HEK293 (cell line): Measurements from ENCODE around the gene FAM78A.

Experiments used
- CTCF ChIA-PET: fragments of 350-600 bp; formaldehyde crosslinking; extraction: SDS; loops from one replicate; lab custom pipeline; 2021; ENCODE audit warnings: antibody characterized with exemption; lab: Yijun Ruan, JAX
- POLR2A ChIA-PET: fragments of 300-600 bp; formaldehyde crosslinking; extraction: SDS; loops from one replicate; lab custom pipeline; 2020; ENCODE audit warnings: antibody characterized with exemption, inconsistent platforms; lab: Yijun Ruan, JAX
- H3K27ac ChIP-seq: fragments of 200-500 bp; sonication (Bioruptor generic); 2 replicates; pipeline ENCODE4 v1.5.1; 2014; ENCODE audit warnings: low read depth, low read length, control low read depth, inconsistent platforms; ENCODE audit errors: extremely low read depth
- H3K36me3 ChIP-seq, 2 experiments: fragments of 200-500 bp in 1 of 2; sonication (Bioruptor generic) in 1 of 2; 1 replicate in 1 of 2; 2 replicates in 1 of 2; pipeline ENCODE4 v1.5.1; 2014 to 2017; ENCODE audit warnings: inconsistent platforms in 2 of 2, low read length in 2 of 2; ENCODE audit not compliant: control insufficient read depth in 2 of 2, insufficient read depth in 1 of 2
- H3K4me1 ChIP-seq: fragments of 200-500 bp; sonication (Bioruptor generic); 2 replicates; pipeline ENCODE4 v1.5.1; 2014; ENCODE audit warnings: mild to moderate bottlenecking, low read length, inconsistent platforms; ENCODE audit not compliant: control insufficient read depth, insufficient read depth
- H3K4me3 ChIP-seq: 2 replicates; pipeline ENCODE4 v1.5.1; 2011; ENCODE audit warnings: low read depth, mild to moderate bottlenecking, control low read depth, low read length, moderate library complexity
- H3K9me3 ChIP-seq: fragments of 200-500 bp; sonication (Bioruptor generic); 2 replicates; pipeline ENCODE4 v1.5.1; 2014; ENCODE audit warnings: low read depth, low read length, inconsistent platforms; ENCODE audit not compliant: control insufficient read depth, insufficient read depth
- GLI2 ChIP-seq: fragments of 450-650 bp; formaldehyde crosslinking; IDR thresholded peaks from 2 replicates; pipeline ENCODE4; 2017; ENCODE audit warnings: missing biosample characterization, missing genetic modification characterization, low read depth, borderline replicate concordance
- HOXA7 ChIP-seq: sonication (generic); formaldehyde crosslinking; IDR thresholded peaks from 2 replicates; pipeline ENCODE4 v1.8.1; 2022; ENCODE audit warnings: missing genetic modification reagents, borderline replicate concordance
- KLF9 ChIP-seq: fragments of 450-650 bp; formaldehyde crosslinking; IDR thresholded peaks from 2 replicates; pipeline ENCODE4 v1.5.1; 2016; ENCODE audit warnings: missing biosample characterization, missing genetic modification characterization, low read depth
- OVOL3 ChIP-seq: fragments of 450-650 bp; formaldehyde crosslinking; IDR thresholded peaks from 2 replicates; pipeline ENCODE4 v1.5.1; 2016; ENCODE audit warnings: missing biosample characterization, missing genetic modification characterization
- SP3 ChIP-seq: fragments of 450-650 bp; formaldehyde crosslinking; IDR thresholded peaks from 2 replicates; pipeline ENCODE4 v1.5.1; 2016; ENCODE audit warnings: missing biosample characterization, missing genetic modification characterization
- ZNF114 ChIP-seq: fragments of 450-650 bp; formaldehyde crosslinking; IDR thresholded peaks from 2 replicates; pipeline ENCODE4 v1.5.0; 2017; ENCODE audit warnings: missing biosample characterization, missing genetic modification characterization
- ZNF239 ChIP-seq: fragments of 450-650 bp; formaldehyde crosslinking; IDR thresholded peaks from 2 replicates; pipeline ENCODE4 v1.5.1; 2016; ENCODE audit warnings: missing biosample characterization, missing genetic modification characterization
- ZNF280D ChIP-seq: fragments of 450-650 bp; formaldehyde crosslinking; IDR thresholded peaks from 2 replicates; pipeline ENCODE4 v1.5.1; 2016; ENCODE audit warnings: missing biosample characterization, missing genetic modification characterization
- ZNF362 ChIP-seq: fragments of 450-650 bp; formaldehyde crosslinking; IDR thresholded peaks from 2 replicates; pipeline ENCODE4 v1.5.1; 2016; ENCODE audit warnings: missing biosample characterization, missing genetic modification characterization
- ZNF544 ChIP-seq: fragments of 450-650 bp; formaldehyde crosslinking; IDR thresholded peaks from 2 replicates; pipeline ENCODE4 v1.5.0; 2017; ENCODE audit warnings: missing biosample characterization, missing genetic modification characterization
- ZNF548 ChIP-seq: fragments of 450-650 bp; formaldehyde crosslinking; IDR thresholded peaks from 2 replicates; pipeline ENCODE4 v1.5.1; 2016; ENCODE audit warnings: missing biosample characterization, missing genetic modification characterization
- ZNF600 ChIP-seq: fragments of 450-650 bp; formaldehyde crosslinking; IDR thresholded peaks from 2 replicates; pipeline ENCODE4 v1.5.1; 2016; ENCODE audit warnings: missing biosample characterization, missing genetic modification characterization
- ZNF654 ChIP-seq: fragments of 450-650 bp; formaldehyde crosslinking; IDR thresholded peaks from 2 replicates; pipeline ENCODE4 v1.5.1; 2016; ENCODE audit warnings: low read depth, missing biosample characterization, missing genetic modification characterization
- ZNF670 ChIP-seq: fragments of 450-650 bp; formaldehyde crosslinking; IDR thresholded peaks from 2 replicates; pipeline ENCODE4 v1.5.1; 2016; ENCODE audit warnings: missing biosample characterization, missing genetic modification characterization, low read depth
- ZNF768 ChIP-seq: fragments of 450-650 bp; formaldehyde crosslinking; IDR thresholded peaks from 2 replicates; pipeline ENCODE4 v1.5.1; 2018; ENCODE audit warnings: missing biosample characterization, mild to moderate bottlenecking, missing genetic modification characterization
- ZSCAN16 ChIP-seq: fragments of 450-650 bp; formaldehyde crosslinking; IDR thresholded peaks from 2 replicates; pipeline ENCODE4 v1.5.1; 2016; ENCODE audit warnings: missing biosample characterization, missing genetic modification characterization
- ZSCAN18 ChIP-seq: fragments of 450-650 bp; formaldehyde crosslinking; IDR thresholded peaks from 2 replicates; pipeline ENCODE4 v1.5.1; 2016; ENCODE audit warnings: missing biosample characterization, missing genetic modification characterization
- TF ChIP-seq, protein P1 (sequence below): fragments of 450-650 bp; formaldehyde crosslinking; IDR thresholded peaks from 2 replicates; pipeline ENCODE4; 2016; ENCODE audit warnings: missing biosample characterization, missing genetic modification characterization
- TF ChIP-seq, protein P2 (sequence below): fragments of 450-650 bp; formaldehyde crosslinking; IDR thresholded peaks from 2 replicates; pipeline ENCODE4 v1.5.1; 2016; ENCODE audit warnings: missing biosample characterization, missing genetic modification characterization
- TF ChIP-seq, protein P3 (sequence below): sonication (generic); formaldehyde crosslinking; IDR thresholded peaks from 2 replicates; pipeline ENCODE4 v1.8.1; 2022; ENCODE audit warnings: mild to moderate bottlenecking, moderate library complexity, missing genetic modification reagents

The FAM78A gene

DNA sequence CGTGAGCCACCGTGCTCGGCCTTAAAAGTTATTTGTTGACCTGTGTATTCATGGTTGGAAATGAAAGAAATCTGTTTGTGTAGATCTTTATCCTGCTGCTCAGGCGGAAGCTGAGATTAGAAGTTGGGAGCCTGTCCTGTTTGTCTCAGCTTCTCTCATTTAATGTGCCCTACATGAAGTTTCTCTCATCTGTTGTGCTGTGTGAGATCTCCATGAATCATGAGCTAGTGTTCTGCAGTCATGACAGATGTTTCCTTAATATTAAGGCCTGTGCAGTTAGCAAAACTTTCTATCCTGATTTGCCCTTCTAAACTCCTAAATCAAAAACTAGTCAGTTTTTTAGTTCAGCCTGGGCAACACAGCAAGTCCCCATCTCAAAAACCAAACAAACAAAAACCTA, 59.5 kb downstream of the FAM78A start:
- ChIA-PET POLR2A (no interaction called here), CTCF (interaction anchor here (0.7 to 1.3 kb wide), 3 partner anchors 11 to 1504 kb away, joined by 3 read pairs; no protein-coding TSS in a partner anchor)
- Histone ChIP-seq H3K27ac (no peak overlapping the region), H3K9me3 (no peaks in the 10 kb centered on the region), H3K36me3 (peaks cover 0 to 38% of the 10 kb centered on the region in 2 experiments; a peak in 1 of 3 replicates), H3K4me1 (no peaks in the 10 kb centered on the region), H3K4me3 (no peak overlapping the region)
- TF ChIP-seq, protein P1, sequence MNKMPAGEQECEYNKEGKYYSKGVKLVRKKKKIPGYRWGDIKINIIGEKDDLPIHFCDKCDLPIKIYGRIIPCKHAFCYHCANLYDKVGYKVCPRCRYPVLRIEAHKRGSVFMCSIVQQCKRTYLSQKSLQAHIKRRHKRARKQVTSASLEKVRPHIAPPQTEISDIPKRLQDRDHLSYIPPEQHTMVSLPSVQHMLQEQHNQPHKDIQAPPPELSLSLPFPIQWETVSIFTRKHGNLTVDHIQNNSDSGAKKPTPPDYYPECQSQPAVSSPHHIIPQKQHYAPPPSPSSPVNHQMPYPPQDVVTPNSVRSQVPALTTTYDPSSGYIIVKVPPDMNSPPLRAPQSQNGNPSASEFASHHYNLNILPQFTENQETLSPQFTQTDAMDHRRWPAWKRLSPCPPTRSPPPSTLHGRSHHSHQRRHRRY (tag by site-specific recombination) = no peak
- no peak for TF ChIP-seq GLI2 (tag by site-specific recombination)
- TF ChIP-seq ZNF544 (tag by site-specific recombination) = no peak
- TF ChIP-seq SP3 (tag by site-specific recombination) = no peak
- TF ChIP-seq KLF9 (tag by site-specific recombination) = no peak
- no peak for TF ChIP-seq ZNF362 (tag by site-specific recombination)
- TF ChIP-seq ZNF768 (tag by site-specific recombination) = no peak

DNA sequence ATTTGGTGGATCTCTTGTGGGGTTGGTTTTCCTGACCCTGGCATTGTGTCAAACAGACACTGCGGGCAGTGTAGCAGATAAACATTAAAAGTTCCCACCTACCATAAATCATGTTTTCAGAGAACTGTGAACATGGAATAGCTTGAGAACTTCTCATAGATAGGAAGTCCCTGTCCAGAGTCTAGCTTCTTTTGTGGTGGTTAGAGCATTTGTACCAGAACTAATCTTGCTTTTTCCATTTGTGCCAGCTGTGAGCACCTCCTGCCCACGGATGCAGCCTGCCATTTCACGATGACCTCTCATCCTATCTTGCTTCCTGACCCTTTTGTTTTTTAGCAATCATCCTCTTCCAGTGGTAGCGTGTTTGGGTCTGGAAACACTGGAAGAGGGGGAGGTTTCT, 61.4 kb downstream of the FAM78A start:
- TF ChIP-seq, protein P2, sequence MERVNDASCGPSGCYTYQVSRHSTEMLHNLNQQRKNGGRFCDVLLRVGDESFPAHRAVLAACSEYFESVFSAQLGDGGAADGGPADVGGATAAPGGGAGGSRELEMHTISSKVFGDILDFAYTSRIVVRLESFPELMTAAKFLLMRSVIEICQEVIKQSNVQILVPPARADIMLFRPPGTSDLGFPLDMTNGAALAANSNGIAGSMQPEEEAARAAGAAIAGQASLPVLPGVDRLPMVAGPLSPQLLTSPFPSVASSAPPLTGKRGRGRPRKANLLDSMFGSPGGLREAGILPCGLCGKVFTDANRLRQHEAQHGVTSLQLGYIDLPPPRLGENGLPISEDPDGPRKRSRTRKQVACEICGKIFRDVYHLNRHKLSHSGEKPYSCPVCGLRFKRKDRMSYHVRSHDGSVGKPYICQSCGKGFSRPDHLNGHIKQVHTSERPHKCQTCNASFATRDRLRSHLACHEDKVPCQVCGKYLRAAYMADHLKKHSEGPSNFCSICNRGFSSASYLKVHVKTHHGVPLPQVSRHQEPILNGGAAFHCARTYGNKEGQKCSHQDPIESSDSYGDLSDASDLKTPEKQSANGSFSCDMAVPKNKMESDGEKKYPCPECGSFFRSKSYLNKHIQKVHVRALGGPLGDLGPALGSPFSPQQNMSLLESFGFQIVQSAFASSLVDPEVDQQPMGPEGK (tag by site-specific recombination) = no peak
- no peak for TF ChIP-seq OVOL3 (tag by site-specific recombination)
- TF ChIP-seq ZNF280D (tag by site-specific recombination) = no peak
- TF ChIP-seq, all 188 proteins: peak for 0
- CTCF ChIA-PET = interaction anchor here (1.2 to 1.7 kb wide), 2 partner anchors 9 to 122 kb away, joined by 4 to 12 read pairs; no protein-coding TSS in a partner anchor
- no peak overlapping the region for H3K4me3 ChIP-seq
- no peak overlapping the region for H3K27ac ChIP-seq
- POLR2A ChIA-PET = interaction anchor here (0.8 kb wide), 1 partner anchor 23 kb away, joined by 3 read pairs; no protein-coding TSS in a partner anchor
- peaks cover 0 to 48% of the 10 kb centered on the region in 2 experiments; a peak in 1 of 3 replicates for H3K36me3 ChIP-seq
- H3K9me3 ChIP-seq = no peaks in the 10 kb centered on the region
- no peaks in the 10 kb centered on the region for H3K4me1 ChIP-seq

GRCh38 chr9:131214286-131214856, 61.9 kb downstream of the FAM78A start:
- Histone ChIP-seq H3K4me1 (no peaks in the 10 kb centered on the region), H3K4me3 (no peak overlapping the region), H3K27ac (no peak overlapping the region), H3K9me3 (no peaks in the 10 kb centered on the region), H3K36me3 (peaks cover 0 to 48% of the 10 kb centered on the region in 2 experiments; a peak in 1 of 3 replicates)
- POLR2A ChIA-PET = interaction anchor here (0.7 kb wide), 1 partner anchor 89 kb away, joined by 3 read pairs; the partner anchor contains the start of gene NUP214
- CTCF ChIA-PET = interaction anchor here (1.2 to 1.7 kb wide), 3 partner anchors 9 to 122 kb away, joined by 4 to 12 read pairs (median 5); no protein-coding TSS in a partner anchor
- TF ChIP-seq ZSCAN16 (tag by site-specific recombination) = no peak
- TF ChIP-seq ZNF670 (tag by site-specific recombination) = no peak
- no peak for TF ChIP-seq ZNF548 (tag by site-specific recombination)
- no peak for TF ChIP-seq ZNF654 (tag by site-specific recombination)
- TF ChIP-seq ZNF600 (tag by site-specific recombination) = no peak
- TF ChIP-seq, protein P3, sequence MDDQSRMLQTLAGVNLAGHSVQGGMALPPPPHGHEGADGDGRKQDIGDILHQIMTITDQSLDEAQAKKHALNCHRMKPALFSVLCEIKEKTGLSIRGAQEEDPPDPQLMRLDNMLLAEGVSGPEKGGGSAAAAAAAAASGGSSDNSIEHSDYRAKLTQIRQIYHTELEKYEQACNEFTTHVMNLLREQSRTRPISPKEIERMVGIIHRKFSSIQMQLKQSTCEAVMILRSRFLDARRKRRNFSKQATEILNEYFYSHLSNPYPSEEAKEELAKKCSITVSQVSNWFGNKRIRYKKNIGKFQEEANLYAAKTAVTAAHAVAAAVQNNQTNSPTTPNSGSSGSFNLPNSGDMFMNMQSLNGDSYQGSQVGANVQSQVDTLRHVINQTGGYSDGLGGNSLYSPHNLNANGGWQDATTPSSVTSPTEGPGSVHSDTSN (CRISPR knock-in tag) = no peak
- TF ChIP-seq HOXA7 (CRISPR knock-in tag) = no peak
- TF ChIP-seq ZNF239 (tag by site-specific recombination) = no peak
- TF ChIP-seq ZNF114 (tag by site-specific recombination) = no peak
- no peak for TF ChIP-seq ZSCAN18 (tag by site-specific recombination)
